CMK (cell line): Measurements from ENCODE around the gene GRIN2C.

Source experiments
- DNase-seq: peaks from one replicate; pipeline ENCODE4 v3.0.0-alpha.2; 2010; ENCODE audit warnings: low read depth

Gene GRIN2C

DNA sequence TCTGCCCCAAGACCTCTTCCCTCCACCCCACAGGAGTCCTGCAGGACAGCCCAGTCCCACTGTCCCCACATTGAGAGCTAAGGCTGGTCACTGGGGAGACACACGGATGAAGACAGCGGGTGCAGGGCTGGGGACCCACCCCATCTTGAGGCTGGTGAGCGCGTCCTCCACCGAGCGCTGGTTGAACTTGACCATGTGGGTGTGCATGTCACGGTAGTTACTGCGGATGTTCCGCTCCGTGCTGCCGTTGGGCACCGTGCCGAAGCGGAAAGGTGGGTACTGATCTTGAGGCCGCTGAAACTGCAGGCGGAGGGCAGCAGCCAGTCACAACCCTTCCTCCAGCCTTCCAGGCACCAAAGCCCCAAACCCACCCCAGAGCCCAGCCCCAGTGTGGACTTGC is 13.1 kb downstream of the GRIN2C start:
- no peak for DNase-seq

- no peak for DNase-seq
These were observed 16.4 kb downstream of the GRIN2C start for GRCh38 chr17:74843352-74843627.

- DNase-seq, result no peak
These were observed 16.9 kb downstream of the GRIN2C start for GRCh38 chr17:74842599-74843351.

DNA sequence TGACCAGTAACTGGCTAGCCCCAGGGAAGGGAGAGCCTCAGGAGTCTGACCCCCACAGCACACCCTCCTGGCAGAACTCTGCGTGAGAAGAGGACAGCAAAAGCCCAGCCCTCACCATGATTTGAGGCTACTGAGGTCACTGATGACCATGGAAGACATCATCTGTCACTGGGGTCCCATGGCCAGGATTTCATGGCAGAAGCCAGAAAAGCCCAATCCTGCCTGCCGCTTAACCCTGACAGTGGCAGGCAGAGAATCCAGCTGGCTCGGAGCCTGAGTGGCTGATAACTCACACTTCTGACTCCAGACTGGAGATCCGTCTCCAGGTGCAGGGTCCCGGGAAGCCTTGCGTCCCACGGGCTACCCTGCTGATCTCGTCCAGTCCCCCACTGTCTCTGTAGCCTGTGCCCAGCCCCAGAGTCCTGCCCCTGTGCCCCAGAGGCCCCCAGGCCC is 17.5 kb downstream of the GRIN2C start:
- no peak for DNase-seq

GRCh38 chr17:74840989-74841666 is 18.6 kb downstream of the GRIN2C start:
- DNase-seq, result peak; percentile 58

GRCh38 chr17:74839990-74840852 is 19.5 kb downstream of the GRIN2C start:
- no peak for DNase-seq

- DNase-seq, result no peak
These were observed 21.4 kb downstream of the GRIN2C start for GRCh38 chr17:74838274-74838673.

GRCh38 chr17:74836691-74837467 is 22.8 kb downstream of the GRIN2C start:
- DNase-seq, result no peak

DNA sequence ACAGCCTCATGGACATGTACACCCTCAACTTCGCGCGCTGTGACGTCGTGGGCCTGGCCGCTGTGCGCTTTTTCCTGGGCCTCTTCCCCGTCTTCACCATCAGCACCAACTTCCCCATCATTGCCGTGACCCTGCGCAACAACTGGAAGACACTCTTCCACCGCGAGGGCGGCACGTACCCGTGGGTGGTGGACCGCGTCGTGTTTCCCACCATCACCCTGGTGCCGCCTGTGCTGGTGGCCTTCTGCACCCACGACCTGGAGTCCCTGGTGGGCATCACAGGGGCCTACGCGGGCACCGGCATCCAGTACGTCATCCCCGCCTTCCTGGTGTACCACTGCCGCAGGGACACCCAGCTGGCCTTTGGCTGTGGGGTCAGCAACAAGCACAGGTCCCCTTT is 23.5 kb downstream of the GRIN2C start:
- DNase-seq, result no peak

DNA sequence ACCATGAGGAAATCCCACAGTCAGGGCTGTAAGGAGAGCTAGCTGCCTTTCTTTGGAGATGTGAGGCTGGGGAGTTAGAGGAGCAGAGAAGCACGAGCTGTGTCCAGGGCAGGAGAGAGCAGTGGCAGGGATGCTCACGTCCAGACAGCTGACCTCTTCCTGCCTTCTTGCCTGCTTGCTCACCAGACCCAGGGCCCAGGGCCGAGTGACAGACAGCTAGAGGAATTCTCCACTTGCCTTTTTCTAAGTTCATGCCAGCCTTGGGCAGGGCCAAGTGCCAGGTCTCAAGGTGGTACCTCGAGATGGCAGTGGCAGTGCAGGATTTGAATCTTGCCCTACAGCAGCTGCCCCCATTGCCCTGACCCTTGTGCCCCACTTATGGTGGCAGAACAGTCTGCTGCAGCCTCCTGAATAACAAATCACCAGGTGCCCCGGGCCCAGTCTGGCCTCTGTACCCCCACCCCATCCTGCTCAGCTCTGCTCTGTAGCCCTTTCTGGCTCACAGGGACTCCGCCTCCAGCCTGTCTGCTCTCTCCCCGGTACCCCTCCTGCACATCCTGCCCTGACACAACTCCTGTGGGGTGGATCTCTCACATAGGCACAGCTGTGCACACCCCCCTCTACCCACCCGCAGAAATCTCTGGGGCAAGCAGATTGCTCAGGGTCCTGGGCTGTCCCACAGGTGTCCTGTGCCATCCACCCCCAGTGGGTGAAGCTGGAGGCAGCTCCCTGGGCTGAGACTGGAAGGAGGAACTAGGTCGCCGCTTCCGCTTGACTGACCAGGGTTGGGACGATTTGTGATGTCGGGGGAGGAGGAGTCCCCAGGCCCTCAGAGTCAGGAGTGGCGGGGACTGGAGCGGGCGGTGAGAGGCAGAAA is 25.9 kb downstream of the GRIN2C start:
- DNase-seq, result peak; percentile 52

- DNase-seq, result no peak
These were observed 27.3 kb downstream of the GRIN2C start for GRCh38 chr17:74832421-74832820.

GRCh38 chr17:74831444-74832146 is 28.1 kb downstream of the GRIN2C start:
- DNase-seq, result no peak

- no peak for DNase-seq
These were observed 28.8 kb downstream of the GRIN2C start for GRCh38 chr17:74830861-74831260.

DNA sequence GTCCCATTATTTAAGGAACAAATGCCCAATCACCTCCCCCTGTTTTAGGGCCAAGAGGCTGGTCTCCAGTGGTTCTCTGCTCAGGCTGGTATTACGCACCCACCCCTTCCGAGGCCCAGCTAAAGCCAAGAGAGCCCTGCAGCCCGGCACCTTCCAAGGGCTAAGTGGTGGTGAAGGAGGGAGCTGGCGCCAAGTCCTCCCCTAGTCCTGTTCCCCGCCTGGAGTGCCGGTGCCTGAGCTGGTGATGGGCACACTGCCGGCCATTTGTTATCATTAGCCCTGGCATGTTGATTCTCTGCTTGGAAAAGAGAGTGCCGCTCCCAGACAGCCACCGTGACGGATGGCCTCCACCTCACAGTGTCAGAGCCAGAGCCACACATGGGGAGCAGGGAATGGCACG is 31.9 kb downstream of the GRIN2C start:
- DNase-seq, result no peak

- no peak for DNase-seq
These were observed 33.5 kb downstream of the GRIN2C start for GRCh38 chr17:74825952-74826719.

GRCh38 chr17:74824961-74825627 is 34.6 kb downstream of the GRIN2C start:
- DNase-seq, result no peak

- no peak for DNase-seq
These were observed 36.7 kb downstream of the GRIN2C start for GRCh38 chr17:74822939-74823367.

DNA sequence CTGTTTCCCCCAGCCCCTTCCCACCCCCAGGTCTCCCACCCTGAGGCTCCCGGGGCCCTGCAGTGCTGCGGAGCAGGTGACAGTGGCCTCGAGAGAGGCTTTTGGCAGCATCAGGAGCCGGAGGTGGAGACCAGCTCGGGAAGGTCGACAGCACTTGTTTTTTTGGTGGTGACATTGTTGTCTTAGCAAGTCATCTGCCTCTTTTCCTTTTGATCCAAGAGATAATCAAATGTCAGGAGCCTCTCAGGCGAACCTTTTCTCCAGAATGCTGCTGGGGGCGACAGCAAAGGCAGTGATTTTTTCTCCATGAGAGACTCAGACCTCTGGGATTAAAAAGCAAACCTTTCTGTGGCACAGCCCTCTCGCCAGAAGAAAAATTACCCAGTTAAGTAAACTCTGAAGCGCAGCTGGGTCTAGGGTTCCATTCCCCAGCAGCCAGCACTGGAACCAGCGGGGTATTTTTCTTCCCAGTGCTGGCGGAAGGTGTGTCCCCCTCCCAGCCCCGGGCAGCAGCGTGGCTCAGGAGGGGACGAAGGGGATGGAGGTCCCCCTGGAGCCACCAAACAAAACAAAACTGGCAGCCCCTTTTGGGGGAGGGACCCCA is 37.2 kb downstream of the GRIN2C start:
- no peak for DNase-seq
